ENCODE data around the gene STK17B. TPM values are rescaled to one million over a fixed set of nuclear protein-coding genes. Genes with fewer than 3 reads are reported as not detected.

Gene STK17B
- total RNA-seq, 2 experiments from 2014 or later = 141 to 143 TPM

GRCh38 chr2:196183528-196184231, 12.3 kb upstream of the STK17B start:
- Mint-ChIP-seq H3K27me3 (ENCODE audit: low read depth) (no peaks in the 10 kb centered on the region), H3K27ac (peak overlapping the region; percentile 94), H3K4me3 (peak overlapping the region; percentile 46), H3K36me3 (ENCODE audit: low read depth) (peaks cover 3% of the 10 kb centered on the region), H3K4me1 (ENCODE audit: low read depth) (peaks cover 81% of the 10 kb centered on the region), H3K9me3 (peaks cover 7% of the 10 kb centered on the region)
- DNase-seq = no peak
- CTCF ChIA-PET = interaction anchor here (1.2 to 1.8 kb wide), 4 partner anchors 12 to 107 kb away, joined by 3 to 7 read pairs (median 5); no protein-coding TSS in a partner anchor
- intact Hi-C loops (cut with micrococcal nuclease) = loop anchor here (1.0 kb wide), 1 partner anchor 17 kb away; no protein-coding TSS in a partner anchor

- Mint-ChIP-seq H3K36me3 (ENCODE audit: low read depth) (peaks cover 3% of the 10 kb centered on the region), H3K27ac (peak overlapping the region; percentile 94), H3K27me3 (ENCODE audit: low read depth) (no peaks in the 10 kb centered on the region), H3K4me3 (peak overlapping the region; percentile 46), H3K4me1 (ENCODE audit: low read depth) (peaks cover 79% of the 10 kb centered on the region), H3K9me3 (peaks cover 7% of the 10 kb centered on the region)
- intact Hi-C loops (cut with micrococcal nuclease) = loop anchor here (1.0 kb wide), 1 partner anchor 17 kb away; no protein-coding TSS in a partner anchor
- CTCF ChIA-PET = interaction anchor here (1.2 to 1.8 kb wide), 3 partner anchors 13 to 95 kb away, joined by 3 to 7 read pairs (median 4); no protein-coding TSS in a partner anchor
- DNase-seq = no peak
These were observed 11.7 kb upstream of the STK17B start for GRCh38 chr2:196183172-196183473.

GRCh38 chr2:196182439-196183171, 11.2 kb upstream of the STK17B start:
- Mint-ChIP-seq H3K4me1 (ENCODE audit: low read depth) (peaks cover 76% of the 10 kb centered on the region), H3K27me3 (ENCODE audit: low read depth) (no peaks in the 10 kb centered on the region), H3K27ac (peak overlapping the region; percentile 94), H3K36me3 (ENCODE audit: low read depth) (peaks cover 3% of the 10 kb centered on the region), H3K9me3 (peaks cover 7% of the 10 kb centered on the region), H3K4me3 (peak overlapping the region; percentile 46)
- CTCF ChIA-PET = interaction anchor here (0.8 to 1.8 kb wide), 7 partner anchors 12 to 154 kb away, joined by 3 to 7 read pairs (median 3); no protein-coding TSS in a partner anchor
- no peak for DNase-seq
- intact Hi-C loops (cut with micrococcal nuclease) = loop anchor here (1.0 kb wide), 2 partner anchors 18 to 29 kb away; no protein-coding TSS in a partner anchor

GRCh38 chr2:196181484-196181883, 10.1 kb upstream of the STK17B start:
- Mint-ChIP-seq H3K9me3 (no peaks in the 10 kb centered on the region), H3K4me1 (ENCODE audit: low read depth) (peaks cover 79% of the 10 kb centered on the region), H3K36me3 (ENCODE audit: low read depth) (no peaks in the 10 kb centered on the region), H3K27ac (peak overlapping the region; percentile 94), H3K4me3 (no peak overlapping the region), H3K27me3 (ENCODE audit: low read depth) (no peaks in the 10 kb centered on the region)
- no peak for DNase-seq
- CTCF ChIA-PET = interaction anchor here (0.6 to 1.6 kb wide), 3 partner anchors 15 to 60 kb away, joined by 3 to 4 read pairs (median 4); no protein-coding TSS in a partner anchor
- intact Hi-C loops (cut with micrococcal nuclease) = no loop called here

- peak overlapping the region; percentile 71 for H3K4me3 Mint-ChIP-seq
- DNase-seq = no peak
- no peaks in the 10 kb centered on the region for H3K27me3 Mint-ChIP-seq (ENCODE audit: low read depth)
- intact Hi-C loops (cut with micrococcal nuclease) = loop anchor here (1.0 to 10.0 kb wide), 3 partner anchors 23 to 1258 kb away; partner anchors contain the start of gene SF3B1
- H3K36me3 Mint-ChIP-seq (ENCODE audit: low read depth) = no peaks in the 10 kb centered on the region
- H3K4me1 Mint-ChIP-seq (ENCODE audit: low read depth) = peaks cover 71% of the 10 kb centered on the region
- peak overlapping the region; percentile 88 for H3K27ac Mint-ChIP-seq
- no peaks in the 10 kb centered on the region for H3K9me3 Mint-ChIP-seq
- CTCF ChIA-PET = interaction anchor here (0.6 to 5.3 kb wide), 12 partner anchors 8 to 100 kb away, joined by 3 to 33 read pairs (median 4); no protein-coding TSS in a partner anchor
These were observed 5.7 kb upstream of the STK17B start for GRCh38 chr2:196177124-196177523.

GRCh38 chr2:196176142-196176738, 4.9 kb upstream of the STK17B start:
- CTCF ChIA-PET = interaction anchor here (0.8 to 5.3 kb wide), 12 partner anchors 9 to 101 kb away, joined by 3 to 33 read pairs (median 4); no protein-coding TSS in a partner anchor
- H3K27me3 Mint-ChIP-seq (ENCODE audit: low read depth) = no peaks in the 10 kb centered on the region
- H3K4me1 Mint-ChIP-seq (ENCODE audit: low read depth) = peaks cover 64% of the 10 kb centered on the region
- DNase-seq = peak; percentile 86
- H3K4me3 Mint-ChIP-seq = peak overlapping the region; percentile 71
- intact Hi-C loops (cut with micrococcal nuclease) = loop anchor here (1.0 to 10.0 kb wide), 3 partner anchors 66 to 1259 kb away; partner anchors contain the start of gene SF3B1
- no peaks in the 10 kb centered on the region for H3K9me3 Mint-ChIP-seq
- H3K36me3 Mint-ChIP-seq (ENCODE audit: low read depth) = peaks cover 2% of the 10 kb centered on the region
- peak overlapping the region; percentile 88 for H3K27ac Mint-ChIP-seq

- H3K27me3 Mint-ChIP-seq (ENCODE audit: low read depth) = no peaks in the 10 kb centered on the region
- H3K4me3 Mint-ChIP-seq = peak overlapping the region; percentile 60
- intact Hi-C loops (cut with micrococcal nuclease) = loop anchor here (1.0 to 10.0 kb wide), 3 partner anchors 59 to 1260 kb away; partner anchors contain the start of gene SF3B1
- CTCF ChIA-PET = interaction anchor here (0.9 to 5.3 kb wide), 4 partner anchors 46 to 163 kb away, joined by 3 to 33 read pairs (median 6); no protein-coding TSS in a partner anchor
- H3K4me1 Mint-ChIP-seq (ENCODE audit: low read depth) = peaks cover 51% of the 10 kb centered on the region
- DNase-seq = peak; percentile 28
- H3K9me3 Mint-ChIP-seq = no peaks in the 10 kb centered on the region
- peaks cover 13% of the 10 kb centered on the region for H3K36me3 Mint-ChIP-seq (ENCODE audit: low read depth)
- peak overlapping the region; percentile 86 for H3K27ac Mint-ChIP-seq
These were observed 3.0 kb upstream of the STK17B start for GRCh38 chr2:196174404-196174803.

GRCh38 chr2:196173505-196173904, 2.1 kb upstream of the STK17B start:
- Mint-ChIP-seq H3K4me3 (peak overlapping the region; percentile 77), H3K4me1 (ENCODE audit: low read depth) (peaks cover 44% of the 10 kb centered on the region), H3K9me3 (no peaks in the 10 kb centered on the region), H3K36me3 (ENCODE audit: low read depth) (peaks cover 22% of the 10 kb centered on the region), H3K27ac (peak overlapping the region; percentile 9), H3K27me3 (ENCODE audit: low read depth) (no peaks in the 10 kb centered on the region)
- DNase-seq = no peak
- intact Hi-C loops (cut with micrococcal nuclease) = loop anchor here (5.0 to 10.0 kb wide), 2 partner anchors 611 to 1261 kb away; partner anchors contain the start of gene SF3B1
- CTCF ChIA-PET = interaction anchor here (0.5 to 1.7 kb wide), 2 partner anchors 47 to 75 kb away, joined by 4 to 8 read pairs; no protein-coding TSS in a partner anchor

GRCh38 chr2:196172951-196173350, 1.6 kb upstream of the STK17B start:
- Mint-ChIP-seq H3K4me3 (peak overlapping the region; percentile 77), H3K27me3 (ENCODE audit: low read depth) (no peaks in the 10 kb centered on the region), H3K4me1 (ENCODE audit: low read depth) (peaks cover 40% of the 10 kb centered on the region), H3K36me3 (ENCODE audit: low read depth) (peaks cover 26% of the 10 kb centered on the region), H3K27ac (peak overlapping the region; percentile 9), H3K9me3 (no peaks in the 10 kb centered on the region)
- intact Hi-C loops (cut with micrococcal nuclease) = loop anchor here (1.0 to 10.0 kb wide), 3 partner anchors 104 to 1262 kb away; partner anchors contain the start of gene SF3B1
- no peak for DNase-seq
- CTCF ChIA-PET = interaction anchor here (0.5 kb wide), 1 partner anchor 76 kb away, joined by 4 read pairs; no protein-coding TSS in a partner anchor

- Mint-ChIP-seq H3K36me3 (ENCODE audit: low read depth) (peaks cover 35% of the 10 kb centered on the region), H3K27ac (peak overlapping the region; percentile 65), H3K9me3 (no peaks in the 10 kb centered on the region), H3K4me1 (ENCODE audit: low read depth) (peaks cover 36% of the 10 kb centered on the region), H3K4me3 (peak overlapping the region; percentile 77), H3K27me3 (ENCODE audit: low read depth) (no peaks in the 10 kb centered on the region)
- no peak for DNase-seq
- CTCF ChIA-PET = interaction anchor here (0.9 kb wide), 1 partner anchor 9 kb away, joined by 3 read pairs; no protein-coding TSS in a partner anchor
- intact Hi-C loops (cut with micrococcal nuclease) = loop anchor here (1.0 to 10.0 kb wide), 8 partner anchors 15 to 1263 kb away; partner anchors contain the start of genes SF3B1 and SLC39A10
These were observed 568 bp upstream of the STK17B start for GRCh38 chr2:196171946-196172345.

GRCh38 chr2:196170606-196171247, 651 bp downstream of the STK17B start:
- DNase-seq = peak; percentile 56
- H3K27me3 Mint-ChIP-seq (ENCODE audit: low read depth) = no peaks in the 10 kb centered on the region
- H3K27ac Mint-ChIP-seq = peak overlapping the region; percentile 92
- no peaks in the 10 kb centered on the region for H3K9me3 Mint-ChIP-seq
- H3K4me1 Mint-ChIP-seq (ENCODE audit: low read depth) = peaks cover 34% of the 10 kb centered on the region
- peak overlapping the region; percentile 93 for H3K4me3 Mint-ChIP-seq
- H3K36me3 Mint-ChIP-seq (ENCODE audit: low read depth) = peaks cover 43% of the 10 kb centered on the region
- intact Hi-C loops (cut with micrococcal nuclease) = loop anchor here (1.0 to 10.0 kb wide), 7 partner anchors 14 to 1264 kb away; partner anchors contain the start of genes SF3B1 and SLC39A10
- CTCF ChIA-PET = interaction anchor here (0.9 to 1.8 kb wide), 8 partner anchors 8 to 127 kb away, joined by 3 to 5 read pairs (median 4); no protein-coding TSS in a partner anchor
